HG02759 (cell line): Measurements from ENCODE around the gene KRAS.

Experiments
- ATAC-seq: cut with Tn5 transposase; IDR thresholded peaks from one replicate; pipeline ENCODE4 v1.9.1; 2021; ENCODE audit warnings: mild to moderate bottlenecking, moderate library complexity; ENCODE audit not compliant: unreplicated experiment

The KRAS gene

DNA sequence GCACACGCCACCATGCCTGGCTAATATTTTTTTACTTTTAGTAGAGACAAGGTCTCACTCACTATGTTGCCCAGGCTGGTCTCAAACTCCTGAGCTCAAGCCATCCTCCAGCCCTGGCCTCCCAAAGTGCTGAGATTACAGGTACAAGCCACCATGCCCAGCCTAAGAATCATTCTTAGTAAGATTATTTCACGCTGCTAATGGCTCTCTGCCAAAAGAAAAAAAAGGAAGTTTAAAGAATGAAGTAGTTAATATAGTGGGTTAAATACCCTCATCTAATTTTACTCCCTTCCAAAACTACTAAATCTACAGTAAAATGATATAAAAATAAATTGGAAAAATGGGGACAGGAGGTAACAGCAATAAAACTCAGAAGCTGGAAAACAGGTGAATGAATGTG, 53.1 kb downstream of the KRAS start:
- ATAC-seq: no peak

DNA sequence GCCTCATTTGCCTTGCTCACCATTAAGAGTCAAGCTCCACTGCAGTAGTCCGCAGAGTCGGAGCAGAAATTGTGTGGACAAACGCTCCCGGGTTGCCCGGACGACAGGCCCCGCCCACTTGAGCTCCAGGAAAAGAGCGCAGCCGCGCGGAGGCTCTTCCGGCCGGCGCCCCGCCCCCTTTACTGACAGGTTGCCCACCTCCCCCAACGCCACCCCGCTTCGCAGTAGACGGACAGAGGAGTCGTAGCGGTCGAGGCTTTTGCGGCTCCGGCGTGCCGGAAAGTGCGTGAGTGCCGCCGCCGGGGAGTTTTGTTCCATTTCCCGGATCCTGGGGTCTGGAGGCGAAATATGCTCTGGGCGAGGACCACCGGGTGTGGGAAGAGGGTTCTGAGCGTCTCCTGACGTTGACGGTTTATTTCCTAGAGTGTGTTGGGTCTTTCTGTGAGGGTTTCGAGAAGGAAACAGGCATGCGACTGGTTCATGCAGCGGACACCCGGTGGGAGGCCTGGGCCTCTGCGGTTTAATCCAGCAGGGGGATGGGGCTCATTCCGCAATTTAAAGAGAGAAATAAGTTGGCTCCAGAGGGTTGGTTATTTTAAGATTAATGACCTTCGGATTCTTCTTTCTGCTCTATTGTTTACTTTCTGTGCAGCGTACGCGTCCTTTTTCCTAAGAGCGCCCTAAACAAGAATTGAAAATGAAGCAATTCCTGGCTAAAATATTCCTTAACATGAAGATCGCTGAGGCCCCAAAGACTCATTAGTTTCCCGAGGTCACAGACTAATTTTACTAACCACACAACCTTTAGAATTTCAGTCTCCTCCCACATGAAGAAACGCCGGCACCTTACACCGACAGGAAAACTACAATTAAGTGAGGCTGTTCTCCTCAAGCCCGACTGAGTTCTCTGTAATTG, 55.4 kb downstream of the KRAS start, which contains the start of the genes DNAI7 and ETFRF1:
TSS of gene DNAI7 (minus strand) at position 105 of the 916 bp plus-strand sequence. CDS start at position 23, 82 bp downstream.
TSS of gene ETFRF1 (plus strand) at position 182 of the 916 bp plus-strand sequence. CDS start 8,720 bp downstream, outside the sequence.
- ATAC-seq: peak; percentile 98

DNA sequence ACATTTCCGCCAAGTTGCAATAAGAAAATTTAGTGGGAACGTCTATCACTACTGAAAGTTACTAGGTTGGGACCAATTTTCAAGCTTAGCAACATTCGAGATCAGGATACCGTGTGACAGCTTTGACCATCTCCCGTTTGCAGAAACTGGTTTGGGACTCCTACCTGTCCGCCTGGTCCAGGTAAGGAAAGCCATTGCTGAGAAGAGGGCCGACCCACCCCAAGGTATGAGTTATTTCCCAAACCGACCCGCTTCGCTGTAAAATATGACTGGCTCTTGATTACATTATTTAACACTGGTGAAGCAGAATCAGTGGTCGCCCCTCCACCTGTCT, 56.0 kb downstream of the KRAS start:
- no peak for ATAC-seq

DNA sequence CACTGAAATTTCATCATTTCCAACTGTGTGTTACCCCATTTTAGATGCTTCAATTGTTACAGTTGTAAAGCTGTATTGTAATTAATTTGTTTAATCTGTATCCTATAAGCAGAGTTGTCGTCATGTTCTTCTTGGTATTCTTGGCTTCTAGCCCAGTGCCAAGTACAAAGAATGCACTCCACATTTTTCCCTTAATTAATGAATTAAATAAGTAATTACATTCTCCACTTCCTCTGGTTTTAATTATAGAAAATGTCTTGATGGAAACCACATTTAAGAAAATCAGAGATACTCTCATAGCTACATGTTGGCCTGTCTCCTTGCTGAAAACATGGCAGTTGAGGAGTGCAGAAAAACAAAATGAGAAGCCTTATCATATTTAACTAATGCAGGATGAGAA, 56.5 kb downstream of the KRAS start:
- no peak for ATAC-seq

DNA sequence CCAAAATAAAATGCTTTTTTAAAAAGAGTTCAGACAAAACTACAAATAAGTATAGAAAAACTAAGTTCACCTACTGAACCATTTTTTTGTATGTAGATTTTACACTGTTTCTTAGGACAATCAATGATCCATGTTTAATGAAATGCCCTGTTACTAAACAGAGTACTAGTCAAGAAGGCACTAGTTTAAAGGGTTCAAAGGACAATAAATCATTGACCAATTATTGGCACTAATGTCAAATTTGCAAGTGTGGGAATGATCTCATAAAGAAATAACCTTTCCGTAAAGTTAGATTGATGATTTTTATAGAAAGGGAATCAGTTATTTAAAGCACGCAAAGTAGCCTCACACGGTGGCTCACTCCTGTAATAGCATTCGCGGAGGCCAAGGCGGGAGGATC, 59.9 kb downstream of the KRAS start:
- no peak for ATAC-seq

DNA sequence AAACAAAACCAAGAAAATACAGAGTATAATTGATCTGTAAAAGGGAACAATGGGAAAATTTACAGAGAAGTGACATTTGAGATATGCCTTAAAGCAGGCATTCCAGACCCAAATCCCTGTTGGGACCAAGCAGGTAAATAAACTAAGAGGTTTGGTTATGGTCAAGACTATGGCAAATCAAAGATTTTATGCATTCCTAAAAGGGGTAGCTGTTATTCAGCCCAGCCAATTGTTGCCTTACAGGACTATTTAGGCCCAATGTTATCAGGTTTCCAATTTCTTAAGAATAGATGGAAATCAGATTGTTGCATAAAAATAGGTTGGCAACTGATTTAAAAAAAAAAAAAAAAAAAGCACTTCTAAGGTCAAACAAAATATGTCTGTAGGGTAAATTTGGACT, 61.1 kb downstream of the KRAS start:
- no peak for ATAC-seq

DNA sequence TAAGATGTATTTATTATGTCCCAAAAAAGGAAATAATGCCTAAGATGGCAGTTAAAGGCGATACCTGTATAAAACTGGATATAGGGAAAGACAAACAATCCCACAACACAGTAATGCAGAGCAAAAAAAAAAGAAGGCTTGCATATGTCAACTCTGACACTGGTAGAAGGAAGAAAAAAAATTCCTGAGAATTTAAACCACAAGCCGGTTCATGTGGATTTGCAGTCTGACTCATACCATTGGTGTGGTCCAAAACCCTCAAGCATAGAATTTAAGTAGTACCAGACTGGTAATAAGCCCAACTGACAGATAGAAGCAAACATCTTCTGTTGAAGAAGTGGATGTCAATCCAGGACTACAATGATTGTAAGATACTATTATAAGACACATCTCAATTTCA, 62.9 kb downstream of the KRAS start:
- ATAC-seq: no peak

DNA sequence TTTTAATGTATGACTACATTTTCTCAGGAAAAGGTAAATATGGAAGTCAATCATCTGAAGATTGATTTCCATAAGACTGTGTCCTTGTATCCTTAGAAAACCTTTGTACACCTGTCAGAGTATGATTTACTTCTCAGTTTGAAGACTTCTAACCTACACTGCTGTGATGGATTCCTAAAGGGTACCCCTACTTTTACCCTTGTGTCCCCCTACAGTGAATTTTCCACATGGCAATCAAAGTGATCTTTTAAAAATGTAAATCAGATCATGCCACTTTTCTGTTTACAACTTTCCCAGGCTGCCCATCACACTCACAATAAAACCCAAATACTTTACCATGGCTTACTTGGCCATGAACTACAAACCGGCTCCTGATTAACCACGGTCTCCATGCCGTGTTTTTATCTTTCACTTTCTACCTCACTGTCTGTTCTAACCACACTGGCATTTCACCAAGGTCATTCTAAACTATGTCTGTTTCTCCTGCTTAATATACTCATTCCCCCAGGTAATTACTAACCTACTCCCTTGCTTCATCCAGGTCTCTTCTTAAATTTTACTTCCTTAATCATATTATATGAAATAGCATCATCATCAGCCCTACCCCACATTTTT, 63.8 kb downstream of the KRAS start:
- ATAC-seq: peak; percentile 84

DNA sequence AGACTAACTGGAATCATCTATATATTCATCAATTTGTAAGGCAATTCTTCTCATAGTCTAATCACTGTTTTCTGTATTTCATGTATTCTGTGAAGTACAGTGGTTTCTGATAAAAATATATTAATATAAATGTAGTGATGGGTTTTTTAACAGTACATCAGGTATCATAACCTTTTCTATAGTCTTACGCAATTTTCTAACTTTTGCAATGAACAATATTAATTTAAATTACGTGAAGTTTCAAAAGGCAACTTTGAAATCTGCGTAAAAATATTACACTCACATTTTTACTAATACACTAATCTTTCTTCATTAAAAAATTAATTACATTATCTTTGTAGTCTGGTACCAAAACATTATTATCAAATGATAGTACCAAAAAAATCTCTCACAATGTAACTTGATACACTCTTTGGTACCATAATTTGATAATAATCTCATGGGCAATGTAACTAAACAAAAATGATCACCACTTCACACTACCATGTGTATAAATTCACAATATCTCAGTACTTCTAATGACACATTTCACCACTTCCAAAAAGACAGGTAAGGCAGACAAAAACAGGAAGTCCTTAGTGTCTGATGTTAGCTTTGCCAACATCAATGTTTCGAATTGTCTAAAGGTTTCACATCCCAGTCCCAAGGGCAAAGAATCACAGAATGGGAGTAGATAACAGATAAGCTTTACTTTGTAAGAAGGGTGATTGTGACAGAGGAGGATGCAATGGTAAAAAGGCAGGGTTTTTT, 64.5 kb downstream of the KRAS start:
- peak; percentile 71 for ATAC-seq

DNA sequence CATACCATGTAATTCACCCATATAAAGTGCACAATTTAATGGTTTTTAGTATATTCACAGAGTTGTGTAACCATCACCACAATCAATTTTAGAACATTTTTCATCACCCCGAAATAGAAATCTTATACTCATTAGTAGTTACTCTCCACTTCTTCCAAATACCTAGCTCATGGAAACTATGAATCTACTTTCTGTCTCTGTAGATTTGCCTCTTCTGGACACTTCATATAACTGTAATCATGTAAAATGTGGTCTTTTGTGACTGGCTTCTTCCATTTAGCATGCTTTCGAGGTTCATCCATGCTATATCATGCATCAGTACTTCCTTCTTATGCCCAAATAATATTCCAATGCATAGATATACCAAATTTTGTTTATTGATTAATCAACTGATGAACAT, 66.6 kb downstream of the KRAS start:
- ATAC-seq: no peak

DNA sequence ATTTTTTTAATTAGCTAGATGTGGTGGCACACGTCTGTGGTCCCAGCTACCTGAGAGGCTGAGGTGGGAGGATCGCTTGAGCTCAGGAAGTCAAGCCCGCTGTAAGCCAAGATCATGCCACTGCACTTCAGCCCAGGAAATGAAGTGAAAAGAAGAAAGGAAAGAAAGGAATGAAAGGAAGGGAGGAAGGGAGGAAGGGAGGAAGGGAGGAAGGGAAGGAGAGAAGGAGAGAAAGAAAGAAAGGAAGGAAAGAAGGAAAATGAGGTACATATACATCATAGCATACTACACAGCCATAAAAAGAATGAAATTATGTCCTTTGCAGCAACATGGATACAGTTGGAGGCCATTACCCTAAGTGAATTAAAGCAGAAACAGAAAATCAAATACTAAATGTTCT, 68.0 kb downstream of the KRAS start:
- no peak for ATAC-seq

DNA sequence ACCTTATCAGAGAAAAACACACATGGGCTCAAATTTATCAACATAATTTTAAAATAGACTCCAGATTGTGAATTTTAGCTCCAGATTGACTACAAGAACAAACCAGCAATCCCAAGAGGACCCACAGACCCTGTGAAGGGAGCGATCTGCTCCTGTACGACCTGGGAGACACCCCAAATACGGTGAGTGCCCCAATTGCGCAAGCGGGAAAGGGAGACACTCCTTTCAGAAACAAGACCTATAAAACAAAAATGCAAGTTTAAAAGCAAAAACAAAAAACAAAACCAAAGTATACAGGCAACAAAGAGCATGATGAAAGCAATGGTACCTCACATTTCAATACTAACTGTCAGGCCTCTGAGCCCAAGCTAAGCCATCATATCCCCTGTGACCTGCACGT, 87.9 kb downstream of the KRAS start:
- no peak for ATAC-seq

DNA sequence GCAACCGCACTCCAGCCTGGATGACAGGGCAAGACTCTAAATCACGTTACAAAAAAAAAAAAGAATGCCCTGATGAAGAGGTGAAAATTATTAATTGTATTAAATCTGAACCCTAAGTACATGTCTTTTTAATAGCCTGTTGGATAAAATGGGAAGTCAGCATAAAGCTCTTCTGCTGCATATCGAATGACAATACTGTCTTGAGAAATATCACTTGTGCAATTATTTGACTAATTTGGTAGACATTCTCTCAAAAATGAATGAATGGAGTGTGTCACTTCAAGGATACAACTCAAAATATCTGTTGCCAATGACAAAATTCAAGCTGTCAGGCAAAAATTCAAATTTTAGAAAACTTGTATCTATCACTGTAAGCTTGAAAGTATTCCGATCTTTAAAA, 94.7 kb downstream of the KRAS start:
- ATAC-seq: no peak

DNA sequence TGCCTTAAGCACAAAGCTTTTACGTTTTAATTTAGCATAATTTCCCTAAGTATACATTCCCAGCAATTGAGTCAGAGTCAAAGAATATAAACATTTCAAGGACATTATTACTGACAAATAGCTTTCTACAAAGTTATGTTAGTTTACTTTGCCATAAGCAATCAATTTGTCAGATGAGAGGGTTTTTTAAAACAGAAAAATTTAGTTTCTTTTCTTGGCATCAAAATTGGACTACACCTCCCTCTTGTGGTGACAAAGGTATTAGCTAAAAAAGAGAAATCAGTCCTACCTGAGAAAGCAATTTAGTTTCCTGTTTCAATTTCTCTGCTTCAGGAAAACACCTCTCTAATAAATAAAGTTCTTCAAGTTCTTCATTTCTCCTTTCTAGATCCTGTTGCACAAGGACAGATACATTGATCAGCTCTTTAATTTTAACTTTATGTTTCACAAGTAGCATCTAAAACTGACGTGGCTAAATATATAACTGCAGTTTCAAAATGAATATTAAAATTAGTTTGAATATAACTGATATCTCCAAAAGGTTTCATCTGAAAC, 95.6 kb downstream of the KRAS start:
- peak; percentile 64 for ATAC-seq
